GM18520 (cell line): ENCODE data around the gene EPHA6.

ENCODE experiments used
- ATAC-seq: cut with Tn5 transposase; IDR thresholded peaks from one replicate; pipeline ENCODE4 v1.9.1; 2021; ENCODE audit not compliant: unreplicated experiment

Gene EPHA6

DNA sequence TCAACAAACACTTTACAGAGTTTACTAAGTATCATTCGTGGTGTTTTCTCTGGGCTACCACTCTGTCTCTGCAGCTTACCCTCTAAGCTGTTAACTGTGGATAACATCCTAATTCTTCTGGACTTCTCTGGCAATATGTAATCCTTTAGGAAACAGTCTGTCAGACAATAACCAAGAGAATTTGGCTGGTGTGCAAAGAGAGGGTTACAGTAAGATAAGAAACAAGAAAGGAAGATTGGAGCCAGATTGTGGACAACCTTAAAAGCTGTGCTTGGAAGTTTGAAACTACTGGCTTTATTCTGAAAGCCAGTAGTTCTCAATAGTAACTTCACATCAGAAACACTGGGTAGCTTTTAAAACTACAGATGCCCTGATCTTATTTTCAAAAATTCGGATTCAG lies 950.9 kb downstream of the EPHA6 start:
- no peak for ATAC-seq

DNA sequence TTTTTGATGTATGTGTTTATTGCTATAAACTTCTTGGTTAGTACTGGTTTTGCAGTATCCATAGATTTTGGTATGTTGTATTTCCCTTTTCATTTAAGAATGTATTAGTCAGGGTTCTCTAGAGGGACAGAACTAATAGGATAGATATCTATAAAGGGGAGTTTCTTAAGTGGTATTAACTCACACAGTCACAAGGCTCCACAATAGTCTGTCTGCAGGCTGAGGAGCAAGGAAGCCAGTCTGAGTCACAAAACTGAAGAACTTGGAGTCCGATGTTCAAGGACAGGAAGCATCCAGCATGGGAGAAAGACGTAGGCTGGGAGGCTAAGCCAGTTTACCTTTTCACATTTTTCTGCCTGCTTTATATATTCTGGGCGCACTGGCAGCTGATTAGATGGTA lies 958.5 kb downstream of the EPHA6 start:
- no peak for ATAC-seq

- ATAC-seq = no peak
Measured at GRCh38 chr3:97778152-97778551, 963.8 kb downstream of the EPHA6 start.

DNA sequence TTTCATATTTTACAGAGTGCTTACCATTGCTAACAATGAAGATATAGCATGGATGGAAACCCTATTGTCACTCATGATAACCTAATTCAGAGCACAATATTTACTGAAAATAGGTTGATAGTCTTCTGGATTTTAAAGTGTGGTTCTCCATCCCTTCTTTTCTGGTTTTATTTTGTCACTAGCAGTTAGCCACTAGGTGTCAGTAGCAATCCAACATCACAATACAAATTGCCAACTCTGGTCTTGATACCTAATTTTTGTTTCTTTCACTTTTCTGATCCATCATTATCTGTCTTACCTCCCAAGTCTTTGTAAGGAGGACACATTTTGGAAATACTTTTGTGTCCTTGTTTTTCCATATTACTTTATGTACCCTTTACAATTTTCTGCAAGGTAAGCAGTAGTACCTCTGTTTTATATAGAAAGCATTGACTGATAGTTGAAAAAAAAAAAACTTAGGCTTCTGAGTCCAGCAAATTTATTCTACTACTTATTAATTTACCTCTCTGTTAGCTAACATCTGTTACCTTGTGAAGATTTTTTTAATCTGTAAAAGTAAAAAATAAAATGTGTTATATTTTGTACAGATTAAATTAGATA lies 979.1 kb downstream of the EPHA6 start:
- ATAC-seq = peak; percentile 57

GRCh38 chr3:97795951-97796350 lies 981.6 kb downstream of the EPHA6 start:
- no peak for ATAC-seq
